Measurements from ENCODE around the gene DOCK11.
A peak's percentile ranks its signal among the peaks of the same experiment; 100 is the strongest.
"Not testable (repeated sequence)": the region's sequence is repeated elsewhere in the genome, so short reads cannot be mapped to it uniquely, and the experiment has no call there.

Gene DOCK11

DNA sequence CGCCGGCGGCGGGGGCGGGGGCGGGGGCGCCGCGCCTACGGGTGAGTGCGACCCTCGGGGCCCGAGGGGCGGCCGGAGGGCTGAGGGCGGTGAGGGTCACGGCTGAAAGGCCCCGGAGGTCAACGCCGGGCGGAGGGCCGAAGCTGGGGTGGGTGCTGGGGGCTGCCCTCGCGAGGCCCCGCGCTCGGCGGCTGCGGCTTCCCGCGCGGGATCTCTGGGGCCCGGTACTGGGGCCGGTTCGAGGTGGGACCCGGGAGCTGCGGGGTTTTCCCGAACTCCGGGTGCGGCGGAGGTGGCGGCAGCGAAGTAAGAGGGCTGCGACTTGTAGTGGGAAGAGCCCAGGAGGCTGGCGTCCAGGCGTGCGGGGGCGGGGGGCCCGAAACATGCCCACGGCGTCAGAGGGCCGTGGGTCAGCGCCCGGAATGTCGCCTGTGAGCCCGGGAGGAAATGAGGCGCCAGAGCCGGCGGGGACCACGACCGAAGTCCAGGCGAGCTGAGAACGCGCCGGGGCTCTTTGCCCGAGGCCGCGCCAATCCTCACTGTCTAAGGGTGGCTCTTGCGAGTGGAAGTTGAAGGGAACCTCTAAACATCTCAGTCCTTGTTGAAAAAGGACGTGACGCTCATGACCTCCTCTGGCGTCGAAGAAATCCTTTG, 232.2 kb downstream of the DOCK11 start:
- peak overlapping the region; percentile 62 for H3K4me3 ChIP-seq (ENCODE audit: low read depth, low read length)
- DNase-seq (ENCODE audit: low read depth), result no peak
- TF ChIP-seq, protein P1, sequence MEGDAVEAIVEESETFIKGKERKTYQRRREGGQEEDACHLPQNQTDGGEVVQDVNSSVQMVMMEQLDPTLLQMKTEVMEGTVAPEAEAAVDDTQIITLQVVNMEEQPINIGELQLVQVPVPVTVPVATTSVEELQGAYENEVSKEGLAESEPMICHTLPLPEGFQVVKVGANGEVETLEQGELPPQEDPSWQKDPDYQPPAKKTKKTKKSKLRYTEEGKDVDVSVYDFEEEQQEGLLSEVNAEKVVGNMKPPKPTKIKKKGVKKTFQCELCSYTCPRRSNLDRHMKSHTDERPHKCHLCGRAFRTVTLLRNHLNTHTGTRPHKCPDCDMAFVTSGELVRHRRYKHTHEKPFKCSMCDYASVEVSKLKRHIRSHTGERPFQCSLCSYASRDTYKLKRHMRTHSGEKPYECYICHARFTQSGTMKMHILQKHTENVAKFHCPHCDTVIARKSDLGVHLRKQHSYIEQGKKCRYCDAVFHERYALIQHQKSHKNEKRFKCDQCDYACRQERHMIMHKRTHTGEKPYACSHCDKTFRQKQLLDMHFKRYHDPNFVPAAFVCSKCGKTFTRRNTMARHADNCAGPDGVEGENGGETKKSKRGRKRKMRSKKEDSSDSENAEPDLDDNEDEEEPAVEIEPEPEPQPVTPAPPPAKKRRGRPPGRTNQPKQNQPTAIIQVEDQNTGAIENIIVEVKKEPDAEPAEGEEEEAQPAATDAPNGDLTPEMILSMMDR (IDR thresholded peaks at IDR 0.05; ENCODE audit: control insufficient read depth, extremely low read depth, insufficient read depth), result no peak

DNA sequence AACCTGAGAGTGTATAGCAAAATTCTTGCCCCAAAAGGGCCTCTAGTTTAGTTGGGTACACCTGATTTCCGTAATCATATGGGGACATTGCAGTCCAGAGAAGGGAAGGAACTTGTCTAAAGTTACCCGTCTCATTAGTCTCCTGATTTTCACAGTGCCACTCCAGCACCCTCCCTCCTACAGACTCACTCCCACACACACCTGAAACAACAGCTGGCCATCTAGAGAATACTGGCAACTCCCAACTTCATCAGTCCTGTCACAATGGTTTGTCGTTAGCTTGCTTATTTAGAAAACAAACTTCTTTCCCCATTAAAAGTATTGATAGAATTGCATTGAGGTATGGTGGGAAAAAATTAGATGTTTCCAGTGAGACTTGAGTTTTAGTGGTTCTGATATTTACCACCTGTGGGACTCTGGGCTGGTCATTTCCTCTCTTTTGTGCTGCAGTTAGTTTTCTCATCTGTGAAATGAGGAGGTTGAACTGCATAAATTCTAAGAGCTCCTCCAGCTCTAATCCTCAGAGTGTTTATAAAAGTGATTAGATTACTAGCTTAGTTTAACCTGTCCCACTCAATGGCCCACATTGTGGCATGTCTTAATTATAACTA, 233.5 kb downstream of the DOCK11 start:
- no peak for DNase-seq (ENCODE audit: low read depth)
- no peak overlapping the region for H3K4me3 ChIP-seq (ENCODE audit: low read depth, low read length)
- TF ChIP-seq, protein P1 (IDR thresholded peaks at IDR 0.05; ENCODE audit: control insufficient read depth, extremely low read depth, insufficient read depth), result no peak

DNA sequence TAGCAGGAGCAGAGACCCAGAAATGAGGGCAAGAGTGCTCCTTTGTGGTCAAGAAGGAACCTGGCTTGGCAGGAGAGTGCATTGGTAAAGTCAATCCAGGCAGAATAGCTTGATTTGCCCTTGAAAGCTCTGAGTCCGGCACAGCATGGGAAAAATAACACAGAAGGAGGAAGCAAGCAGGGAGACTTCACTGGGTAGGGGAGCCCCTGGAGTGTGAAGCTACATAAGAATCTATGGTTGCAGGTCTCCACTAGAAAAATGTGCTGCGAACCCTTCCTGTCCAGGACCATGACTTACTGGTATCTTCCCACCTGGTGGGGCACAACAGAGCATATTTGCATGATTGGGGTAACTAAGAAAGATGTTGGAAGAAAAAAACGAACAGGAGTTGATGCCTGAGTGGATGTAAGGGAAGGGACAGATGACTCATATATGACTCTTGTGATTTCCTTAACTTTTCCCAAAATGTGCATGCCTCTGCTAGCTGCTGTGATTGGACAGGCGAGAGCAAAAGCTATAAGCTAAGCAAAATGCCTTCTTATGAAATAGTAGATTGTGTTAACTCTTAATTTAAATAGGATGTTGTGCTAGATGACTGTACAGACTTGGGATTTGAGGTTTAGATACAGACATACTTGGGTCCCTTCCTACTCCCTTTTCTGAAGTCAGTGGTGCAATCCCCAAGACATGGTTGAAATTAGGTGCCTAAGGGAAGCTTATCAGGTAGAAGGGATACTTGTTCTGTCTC, 235.1 kb downstream of the DOCK11 start:
- no peak overlapping the region for H3K4me3 ChIP-seq (ENCODE audit: low read depth, low read length)
- DNase-seq (ENCODE audit: low read depth), result no peak
- TF ChIP-seq, protein P1 (IDR thresholded peaks at IDR 0.05; ENCODE audit: control insufficient read depth, extremely low read depth, insufficient read depth), result no peak

- DNase-seq (ENCODE audit: low read depth); H3K4me3 ChIP-seq (ENCODE audit: low read depth, low read length): not testable (repeated sequence)
These were observed 236.9 kb downstream of the DOCK11 start for GRCh38 chrX:118732551-118732950.

DNA sequence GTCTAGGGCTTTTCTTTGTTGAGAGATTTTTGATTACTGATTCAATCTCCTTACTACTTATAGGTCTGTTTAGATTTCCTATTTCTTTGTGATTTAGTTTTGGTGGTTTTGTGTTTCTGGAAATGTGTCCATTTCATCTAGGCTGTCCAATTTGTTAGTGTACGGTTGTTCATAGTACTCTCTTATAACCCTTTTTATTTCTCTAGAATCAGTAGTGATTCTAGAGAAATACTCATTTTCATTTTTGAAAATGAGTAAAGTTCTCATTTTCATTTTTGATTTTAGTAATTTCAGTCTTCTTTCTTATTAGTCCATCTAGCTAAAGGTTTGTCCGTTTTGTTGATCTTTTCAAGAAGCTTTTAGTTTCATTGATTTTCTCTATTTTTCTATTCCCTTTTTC, 239.3 kb downstream of the DOCK11 start:
- TF ChIP-seq, protein P1 (IDR thresholded peaks at IDR 0.05; ENCODE audit: control insufficient read depth, extremely low read depth, insufficient read depth), result no peak
- H3K4me3 ChIP-seq (ENCODE audit: low read depth, low read length), result no peak overlapping the region
- no peak for DNase-seq (ENCODE audit: low read depth)

Data from LNCaP clone FGC (cell line).